Type B pancreatic cell (in vitro differentiated cells): Measurements from ENCODE around the gene CRELD2. TPM values are rescaled to one million over a fixed set of nuclear protein-coding genes. Genes with fewer than 3 reads are reported as not detected.

Source experiments
- DNase-seq: peaks from one replicate; pipeline ENCODE4 v3.0.0; 2021; ENCODE audit warnings: mixed read lengths; ENCODE audit not compliant: unreplicated experiment; ENCODE audit errors: extremely low spot score
- H3K27ac Mint-ChIP-seq: 2 replicates; pipeline ENCODE4 v1.8.0; 2021; ENCODE audit warnings: mild to moderate bottlenecking, mixed read lengths
- H3K27me3 Mint-ChIP-seq: 2 replicates; pipeline ENCODE4 v1.8.0; 2021; ENCODE audit warnings: mixed read lengths
- H3K36me3 Mint-ChIP-seq: 2 replicates; pipeline ENCODE4 v1.8.0; 2021; ENCODE audit warnings: mixed read lengths
- H3K4me1 Mint-ChIP-seq: one replicate; pipeline ENCODE4 v1.8.0; 2021; ENCODE audit warnings: mixed read lengths; ENCODE audit not compliant: unreplicated experiment
- H3K4me3 Mint-ChIP-seq: 2 replicates; pipeline ENCODE4 v1.8.0; 2021; ENCODE audit warnings: mild to moderate bottlenecking, mixed read lengths
- H3K9me3 Mint-ChIP-seq: 2 replicates; pipeline ENCODE4 v1.8.0; 2021; ENCODE audit warnings: mixed read lengths
- CTCF ChIP-seq: fragments of 200-600 bp; sonication (generic); conservative IDR thresholded peaks from 2 replicates; pipeline ENCODE4 v1.5.0; 2021; ENCODE audit warnings: antibody characterized with exemption, mild to moderate bottlenecking
- total RNA-seq: library from RNA; stranded (reverse); gene quantifications from 2 replicates; pipeline ENCODE4 v1.2.1, GENCODE V29; 2021; ENCODE audit warnings: low replicate concordance

Gene CRELD2
- total RNA-seq, 1 donor from 2014 or later: 55.8 TPM

- Mint-ChIP-seq H3K27me3 (no peaks in the 10 kb centered on the region), H3K4me1 (no peaks in the 10 kb centered on the region), H3K9me3 (no peaks in the 10 kb centered on the region), H3K27ac (no peak overlapping the region), H3K36me3 (peaks cover 38% of the 10 kb centered on the region), H3K4me3 (no peak overlapping the region)
- TF ChIP-seq CTCF: no peak
- DNase-seq: no peak
Measured at GRCh38 chr22:49903322-49904039, 15.0 kb upstream of the CRELD2 start.

GRCh38 chr22:49904040-49904369, 14.4 kb upstream of the CRELD2 start:
- Mint-ChIP-seq H3K9me3 (no peaks in the 10 kb centered on the region), H3K36me3 (peaks cover 35% of the 10 kb centered on the region), H3K27ac (no peak overlapping the region), H3K4me1 (no peaks in the 10 kb centered on the region), H3K27me3 (no peaks in the 10 kb centered on the region), H3K4me3 (no peak overlapping the region)
- DNase-seq: no peak
- no peak for TF ChIP-seq CTCF

GRCh38 chr22:49905465-49905864, 13.0 kb upstream of the CRELD2 start:
- TF ChIP-seq CTCF: no peak
- no peak overlapping the region for H3K27ac Mint-ChIP-seq
- no peaks in the 10 kb centered on the region for H3K27me3 Mint-ChIP-seq
- no peaks in the 10 kb centered on the region for H3K9me3 Mint-ChIP-seq
- H3K4me3 Mint-ChIP-seq: no peak overlapping the region
- H3K36me3 Mint-ChIP-seq: peaks cover 27% of the 10 kb centered on the region
- no peak for DNase-seq
- no peaks in the 10 kb centered on the region for H3K4me1 Mint-ChIP-seq

GRCh38 chr22:49906071-49906798, 12.2 kb upstream of the CRELD2 start:
- TF ChIP-seq CTCF: no peak
- no peak overlapping the region for H3K27ac Mint-ChIP-seq
- no peak overlapping the region for H3K4me3 Mint-ChIP-seq
- DNase-seq: no peak
- H3K36me3 Mint-ChIP-seq: peaks cover 21% of the 10 kb centered on the region
- H3K4me1 Mint-ChIP-seq: no peaks in the 10 kb centered on the region
- H3K27me3 Mint-ChIP-seq: no peaks in the 10 kb centered on the region
- no peaks in the 10 kb centered on the region for H3K9me3 Mint-ChIP-seq

GRCh38 chr22:49906799-49907290, 11.6 kb upstream of the CRELD2 start:
- Mint-ChIP-seq H3K27ac (peak overlapping the region; percentile 29), H3K9me3 (no peaks in the 10 kb centered on the region), H3K27me3 (no peaks in the 10 kb centered on the region), H3K4me1 (no peaks in the 10 kb centered on the region), H3K4me3 (no peak overlapping the region), H3K36me3 (peaks cover 15% of the 10 kb centered on the region)
- TF ChIP-seq CTCF: no peak
- no peak for DNase-seq
